Subcutaneous abdominal adipose tissue (tissue), 5 donors: ENCODE measurements around the gene TTC8.

ENCODE experiments used
- H3K27ac ChIP-seq: one replicate; pipeline ENCODE4 v1.7.0; 2013; ENCODE audit warnings: low read depth, mild to moderate bottlenecking, inconsistent platforms, low read length, moderate library complexity
- H3K27me3 ChIP-seq, 5 donors: one replicate each; pipeline ENCODE4 v1.7.0; 2013; ENCODE audit warnings: low read length in 5 of 5, inconsistent platforms in 1 of 5; ENCODE audit not compliant: control insufficient read depth in 5 of 5, insufficient read depth in 4 of 5
- H3K36me3 ChIP-seq, 5 donors: one replicate each; pipeline ENCODE4 v1.7.0; 2013; ENCODE audit warnings: low read length in 5 of 5; ENCODE audit not compliant: control insufficient read depth in 5 of 5, insufficient read depth in 5 of 5
- H3K4me1 ChIP-seq, 5 donors: one replicate each; pipeline ENCODE4 v1.7.0; 2013; ENCODE audit warnings: low read length in 5 of 5, mild to moderate bottlenecking in 3 of 5, moderate library complexity in 1 of 5; ENCODE audit not compliant: control insufficient read depth in 5 of 5, insufficient read depth in 5 of 5
- H3K4me3 ChIP-seq, 5 donors: one replicate each; pipeline ENCODE4 v1.7.0; 2013; ENCODE audit warnings: low read length in 5 of 5, low read depth in 1 of 5
- H3K9ac ChIP-seq, 5 donors: one replicate each; pipeline ENCODE4 v1.7.0; 2013; ENCODE audit warnings: low read length in 5 of 5, mild to moderate bottlenecking in 4 of 5, moderate library complexity in 3 of 5
- H3K9me3 ChIP-seq, 5 donors: one replicate each; pipeline ENCODE4 v1.7.0; 2013; ENCODE audit warnings: low read length in 5 of 5; ENCODE audit not compliant: control insufficient read depth in 5 of 5
- donor health status: healthy.
- donor health status: healthy.
- donor health status: healthy.
- donor health status: healthy.
- donor health status: healthy.

Gene TTC8

DNA sequence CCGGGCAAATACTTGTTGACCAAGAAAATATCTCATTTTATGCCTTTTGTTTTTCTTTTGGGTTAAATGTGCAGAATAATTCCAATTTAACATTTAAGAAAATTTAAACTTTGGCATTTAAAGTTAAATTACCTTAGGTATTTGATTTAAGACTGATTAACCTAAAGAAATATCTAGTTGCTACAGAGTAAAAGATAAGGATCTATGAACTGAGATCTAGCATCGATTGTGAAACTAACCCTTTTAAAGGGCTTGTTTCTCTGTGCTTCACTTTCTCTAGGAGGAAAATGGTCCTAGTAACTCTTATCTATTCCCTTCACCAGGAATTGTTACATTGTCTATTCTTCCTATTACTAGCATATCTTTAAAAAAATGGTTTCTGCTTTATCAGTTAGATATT is 2.6 kb upstream of the TTC8 start:
- no peak overlapping the region for H3K4me3 ChIP-seq
- peaks cover 0 to 16% (median 15%) of the 10 kb centered on the region in 5 donors for H3K4me1 ChIP-seq
- H3K27me3 ChIP-seq: no peaks in the 10 kb centered on the region
- no peaks in the 10 kb centered on the region for H3K36me3 ChIP-seq
- no peak overlapping the region for H3K9ac ChIP-seq
- H3K9me3 ChIP-seq: no peaks in the 10 kb centered on the region
- no peak overlapping the region for H3K27ac ChIP-seq

DNA sequence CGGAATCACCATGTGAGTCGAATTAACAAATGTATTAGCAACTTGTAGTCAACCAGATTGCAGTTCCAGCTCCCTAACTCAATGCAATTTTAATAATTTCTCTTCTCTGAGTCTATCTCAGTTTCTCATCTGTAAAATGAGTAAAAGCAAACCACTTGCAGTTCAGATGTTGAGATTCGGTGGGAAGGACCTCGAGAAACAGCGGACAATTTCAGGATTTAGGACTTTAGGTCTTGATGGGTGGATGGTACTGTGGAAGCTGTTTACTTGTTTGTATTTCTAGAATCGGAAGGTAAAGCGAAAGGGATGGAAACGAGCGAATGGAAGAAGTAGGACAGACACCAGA is 510 bp upstream of the TTC8 start:
- Histone ChIP-seq H3K4me3 (peak overlapping the region; percentile 72 to 98 (median 90)), H3K9me3 (no peaks in the 10 kb centered on the region), H3K9ac (peak overlapping the region; percentile 75 to 84 (median 80)), H3K27ac (peak overlapping the region; percentile 95), H3K4me1 (peaks cover 0 to 18% (median 15%) of the 10 kb centered on the region in 5 donors), H3K27me3 (no peaks in the 10 kb centered on the region), H3K36me3 (no peaks in the 10 kb centered on the region)

DNA sequence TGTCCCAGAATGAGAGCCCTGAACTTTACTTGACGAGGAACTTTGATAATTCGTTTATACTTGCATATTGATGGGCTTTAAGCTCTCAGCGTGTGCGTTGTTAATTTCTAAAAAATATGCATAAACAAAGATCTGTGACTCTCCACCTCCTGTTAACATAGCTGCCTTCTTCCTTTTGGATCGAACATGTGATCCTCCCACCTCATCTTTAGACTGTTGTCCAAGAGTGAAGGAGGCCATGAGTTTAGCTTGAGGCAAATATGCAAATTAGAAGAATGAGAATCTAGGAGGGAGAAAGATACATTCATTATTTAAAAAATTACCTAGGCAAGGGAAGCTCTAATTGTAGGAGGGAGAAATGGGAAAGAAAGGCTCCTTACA is 617 bp downstream of the TTC8 start:
- H3K9me3 ChIP-seq: no peaks in the 10 kb centered on the region
- peak overlapping the region; percentile 80 to 98 (median 90) for H3K4me3 ChIP-seq
- H3K27ac ChIP-seq: peak overlapping the region; percentile 95
- peak overlapping the region in 4 of 5 donors; percentile 78 to 84 (median 82) for H3K9ac ChIP-seq
- no peaks in the 10 kb centered on the region for H3K36me3 ChIP-seq
- H3K4me1 ChIP-seq: peaks cover 0 to 29% (median 16%) of the 10 kb centered on the region in 5 donors
- no peaks in the 10 kb centered on the region for H3K27me3 ChIP-seq

DNA sequence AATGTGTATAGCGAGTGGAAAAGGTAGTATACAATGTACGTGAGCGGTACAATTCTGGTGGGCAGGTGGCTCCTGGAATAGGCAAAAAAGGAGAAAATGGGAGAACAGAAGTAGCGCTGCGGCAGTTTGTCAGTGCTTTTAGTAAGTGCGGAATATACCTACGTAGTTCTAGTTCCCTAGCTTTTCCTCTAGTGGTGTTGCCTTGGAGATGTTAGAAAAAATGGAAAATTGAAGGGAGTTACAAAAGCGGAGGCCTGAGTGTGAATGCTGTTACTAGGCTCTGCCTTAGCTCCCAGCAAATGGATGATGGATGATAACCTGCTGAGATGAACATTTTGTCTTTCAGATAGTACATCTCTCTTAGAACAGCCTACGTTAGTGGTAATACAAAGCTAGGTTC is 1.1 kb downstream of the TTC8 start:
- H3K27ac ChIP-seq: no peak overlapping the region
- H3K9ac ChIP-seq: peak overlapping the region in 3 of 5 donors; percentile 78 to 84 (median 84)
- no peaks in the 10 kb centered on the region for H3K27me3 ChIP-seq
- no peaks in the 10 kb centered on the region for H3K9me3 ChIP-seq
- peak overlapping the region in 2 of 5 donors; percentile 80 to 90 for H3K4me3 ChIP-seq
- no peaks in the 10 kb centered on the region for H3K36me3 ChIP-seq
- H3K4me1 ChIP-seq: peaks cover 0 to 31% (median 16%) of the 10 kb centered on the region in 5 donors

DNA sequence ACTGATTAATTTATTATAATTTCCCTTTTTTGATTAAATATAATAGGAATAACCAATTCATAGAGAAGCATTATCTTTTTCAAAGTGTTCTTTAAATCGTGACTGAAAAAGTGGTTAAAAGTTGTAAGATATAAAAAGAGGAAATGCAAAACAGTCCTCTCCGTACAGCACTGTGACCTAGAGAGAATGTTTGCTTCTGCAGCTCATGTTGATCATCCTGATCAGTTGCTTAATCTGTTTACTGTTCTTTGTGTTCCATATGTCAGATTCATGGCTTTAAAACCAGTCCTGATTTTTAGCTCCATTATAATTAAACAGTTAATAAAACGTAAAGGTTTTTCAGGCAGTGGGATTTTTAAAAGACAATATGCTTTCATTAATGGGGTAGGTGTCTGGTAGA is 4.7 kb downstream of the TTC8 start:
- Histone ChIP-seq H3K36me3 (no peaks in the 10 kb centered on the region), H3K9me3 (no peaks in the 10 kb centered on the region), H3K4me3 (no peak overlapping the region), H3K27ac (no peak overlapping the region), H3K4me1 (peaks cover 0 to 25% (median 11%) of the 10 kb centered on the region in 5 donors), H3K9ac (no peak overlapping the region), H3K27me3 (no peaks in the 10 kb centered on the region)

DNA sequence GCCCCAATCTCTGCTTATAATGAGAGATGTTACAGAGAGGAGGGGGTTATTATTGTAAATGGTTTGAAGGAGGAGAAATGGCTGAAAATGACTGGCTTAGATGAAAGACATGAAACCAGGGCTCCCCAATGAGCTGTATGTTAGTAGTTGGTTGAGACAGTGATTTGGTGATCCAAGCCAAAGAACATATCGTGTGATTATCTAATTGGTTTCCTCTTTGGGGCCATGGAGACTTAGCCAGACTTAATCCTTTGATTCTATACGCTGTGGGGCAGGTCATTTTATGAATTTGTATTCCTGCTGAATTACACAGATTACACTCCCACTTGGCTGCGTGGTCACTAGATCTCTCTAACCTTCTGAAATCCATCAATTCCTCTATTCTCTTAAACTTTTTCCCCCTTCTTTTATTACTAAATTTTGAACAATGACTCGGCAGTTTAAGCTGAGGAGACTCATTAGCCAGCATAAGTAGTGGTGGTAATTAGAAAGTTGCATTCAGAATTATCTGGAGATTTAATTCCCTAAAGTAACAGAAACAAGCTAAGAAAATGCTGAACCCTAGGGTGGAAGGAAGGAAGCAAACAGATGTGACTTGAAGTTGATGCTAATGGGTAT is 5.3 kb downstream of the TTC8 start:
- Histone ChIP-seq H3K9me3 (no peaks in the 10 kb centered on the region), H3K36me3 (no peaks in the 10 kb centered on the region), H3K9ac (no peak overlapping the region), H3K27me3 (no peaks in the 10 kb centered on the region), H3K4me1 (peaks cover 0 to 24% (median 9%) of the 10 kb centered on the region in 5 donors), H3K4me3 (no peak overlapping the region), H3K27ac (no peak overlapping the region)

DNA sequence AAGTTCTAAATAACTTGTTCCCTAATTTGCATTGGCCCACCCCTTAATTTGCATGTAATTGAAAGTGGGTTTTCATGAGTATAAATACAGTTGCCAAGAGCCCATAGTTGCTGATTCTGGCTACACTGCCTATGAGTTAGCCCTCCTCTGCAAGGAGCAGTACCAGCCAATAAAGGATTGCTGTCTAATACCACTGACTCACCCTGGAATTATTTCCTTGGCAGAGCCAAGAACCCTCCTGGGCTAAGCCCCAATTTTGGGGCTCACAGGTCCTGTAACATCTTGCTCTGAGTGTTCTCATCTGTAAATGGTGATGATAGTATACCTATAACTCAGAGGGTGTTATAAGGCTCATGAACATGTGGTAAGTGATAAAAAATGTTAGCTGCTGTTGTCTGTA is 6.8 kb downstream of the TTC8 start:
- H3K4me1 ChIP-seq: peaks cover 0 to 18% (median 4%) of the 10 kb centered on the region in 5 donors
- no peaks in the 10 kb centered on the region for H3K27me3 ChIP-seq
- no peak overlapping the region for H3K4me3 ChIP-seq
- no peak overlapping the region for H3K27ac ChIP-seq
- no peaks in the 10 kb centered on the region for H3K36me3 ChIP-seq
- no peak overlapping the region for H3K9ac ChIP-seq
- H3K9me3 ChIP-seq: no peaks in the 10 kb centered on the region

DNA sequence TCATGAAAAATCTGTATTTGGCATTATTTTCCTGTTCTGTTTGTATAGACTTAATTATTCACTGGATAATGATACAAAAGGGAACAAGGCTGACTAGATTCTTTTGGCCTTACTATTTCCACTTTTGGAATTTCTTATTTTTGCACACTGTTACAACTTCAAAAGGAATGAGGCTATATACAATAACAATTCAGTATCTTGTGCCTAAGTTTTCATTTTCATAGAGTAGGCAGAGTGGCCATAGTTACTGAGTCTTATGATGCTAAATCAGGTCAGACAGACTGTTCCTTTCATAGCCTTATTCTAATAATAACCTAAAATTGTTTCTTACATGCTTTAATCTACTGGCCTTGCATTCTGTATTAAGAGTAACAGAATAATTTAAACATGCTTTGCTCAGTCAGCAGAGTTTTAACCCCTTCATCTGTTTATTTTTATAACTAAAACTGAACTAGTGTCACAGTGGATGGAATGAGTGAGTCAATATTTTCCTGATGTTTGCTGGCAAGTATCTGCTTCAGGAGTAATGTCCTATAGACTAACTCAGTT is 10.5 kb downstream of the TTC8 start:
- peaks cover 0 to 2% (median 0%) of the 10 kb centered on the region in 5 donors for H3K36me3 ChIP-seq
- H3K27ac ChIP-seq: no peak overlapping the region
- H3K4me3 ChIP-seq: no peak overlapping the region
- no peaks in the 10 kb centered on the region for H3K27me3 ChIP-seq
- no peak overlapping the region for H3K9ac ChIP-seq
- H3K9me3 ChIP-seq: no peaks in the 10 kb centered on the region
- H3K4me1 ChIP-seq: peaks cover 0 to 13% (median 3%) of the 10 kb centered on the region in 5 donors

DNA sequence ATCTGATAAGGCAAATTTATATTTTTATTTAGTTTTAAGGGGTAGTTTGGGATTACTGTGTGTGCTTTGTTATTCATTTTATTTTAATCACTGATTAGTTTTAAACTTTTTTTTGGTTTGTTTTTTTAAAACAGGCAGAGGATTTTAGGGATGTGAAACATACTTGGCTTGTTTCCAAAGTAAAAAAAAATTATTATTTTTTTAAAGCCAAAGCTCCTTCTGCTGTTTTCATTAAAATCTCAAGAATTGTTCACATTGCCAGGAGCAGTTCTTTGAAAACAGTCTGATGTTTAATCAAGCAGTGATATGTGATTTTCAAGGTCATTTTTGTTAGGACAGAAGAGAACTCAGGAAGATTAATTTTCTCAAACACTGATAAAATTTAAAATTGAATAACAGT is 11.2 kb downstream of the TTC8 start:
- Histone ChIP-seq H3K27ac (no peak overlapping the region), H3K27me3 (no peaks in the 10 kb centered on the region), H3K9me3 (no peaks in the 10 kb centered on the region), H3K36me3 (peaks cover 0 to 2% (median 0%) of the 10 kb centered on the region in 5 donors), H3K4me1 (peaks cover 0 to 13% (median 0%) of the 10 kb centered on the region in 5 donors), H3K4me3 (no peak overlapping the region), H3K9ac (peak overlapping the region in 1 of 5 donors; percentile 6)

DNA sequence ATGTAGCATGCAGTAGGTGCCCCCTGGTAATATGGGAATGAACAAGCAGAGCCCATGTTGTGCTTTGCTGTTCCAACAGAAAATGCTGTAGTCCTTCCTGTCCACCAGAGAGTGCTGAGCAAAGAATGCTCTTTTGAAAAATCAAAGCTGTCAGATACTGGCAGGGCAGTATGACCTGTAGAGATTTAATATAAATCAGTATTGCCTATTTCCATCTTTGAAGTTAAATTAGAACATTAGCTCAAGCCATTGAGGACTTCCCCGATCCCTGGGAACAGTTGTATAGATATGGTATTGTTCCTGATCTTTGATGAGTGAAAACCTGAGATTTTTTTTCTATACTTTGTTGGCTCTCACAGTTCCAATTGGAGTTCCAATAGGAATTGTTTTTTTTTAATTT is 13.0 kb downstream of the TTC8 start:
- Histone ChIP-seq H3K27me3 (no peaks in the 10 kb centered on the region), H3K36me3 (peaks cover 0 to 6% (median 4%) of the 10 kb centered on the region in 5 donors), H3K9ac (no peak overlapping the region), H3K4me1 (peaks cover 0 to 6% (median 0%) of the 10 kb centered on the region in 5 donors), H3K4me3 (no peak overlapping the region), H3K27ac (no peak overlapping the region), H3K9me3 (no peaks in the 10 kb centered on the region)
